CD4-positive, alpha-beta T cell treated with Interleukin-2 at 100 ng/mL for 4 hours (primary cell): ENCODE data around the gene COPS8.

Experiments used
- DNase-seq: peaks from one replicate; pipeline ENCODE4 v3.0.0-alpha.2; 2020; ENCODE audit warnings: low spot score

COPS8 gene

GRCh38 chr2:237101118-237101979 lies 15.7 kb downstream of the COPS8 start:
- DNase-seq = no peak

- DNase-seq = no peak
Measured at GRCh38 chr2:237102428-237102827, 16.7 kb downstream of the COPS8 start.

- no peak for DNase-seq
Measured at GRCh38 chr2:237109421-237109934, 23.8 kb downstream of the COPS8 start.

GRCh38 chr2:237113026-237113795 lies 27.5 kb downstream of the COPS8 start:
- no peak for DNase-seq

- DNase-seq = no peak
Measured at GRCh38 chr2:237115870-237116269, 30.2 kb downstream of the COPS8 start.

GRCh38 chr2:237116431-237116830 lies 30.7 kb downstream of the COPS8 start:
- DNase-seq = no peak

- no peak for DNase-seq
Measured at GRCh38 chr2:237118025-237118424, 32.3 kb downstream of the COPS8 start.

GRCh38 chr2:237118561-237119155 lies 33.0 kb downstream of the COPS8 start:
- DNase-seq = no peak

- no peak for DNase-seq
Measured at GRCh38 chr2:237120916-237121315, 35.2 kb downstream of the COPS8 start.

- DNase-seq = no peak
Measured at GRCh38 chr2:237121321-237121720, 35.6 kb downstream of the COPS8 start.

GRCh38 chr2:237122214-237122666 lies 36.6 kb downstream of the COPS8 start:
- DNase-seq = peak; percentile 2

GRCh38 chr2:237124820-237125219 lies 39.1 kb downstream of the COPS8 start:
- DNase-seq = no peak

GRCh38 chr2:237125967-237126366 lies 40.3 kb downstream of the COPS8 start:
- no peak for DNase-seq

GRCh38 chr2:237126519-237127174 lies 41.0 kb downstream of the COPS8 start:
- no peak for DNase-seq

GRCh38 chr2:237128026-237128703 lies 42.5 kb downstream of the COPS8 start:
- DNase-seq = no peak

- no peak for DNase-seq
Measured at GRCh38 chr2:237128845-237129592, 43.3 kb downstream of the COPS8 start.

GRCh38 chr2:237129625-237130263 lies 44.1 kb downstream of the COPS8 start:
- DNase-seq = no peak

GRCh38 chr2:237130562-237131421 lies 45.1 kb downstream of the COPS8 start:
- no peak for DNase-seq
